Nephron progenitor cell (in vitro differentiated cells): Measurements from ENCODE around the gene SH3GL1.
A peak's percentile ranks its signal among the peaks of the same experiment; 100 is the strongest.

Experiments
- DNase-seq: peaks from one replicate; pipeline ENCODE4 v3.0.0; 2021
- H3K27ac Mint-ChIP-seq: 2 replicates; pipeline ENCODE4 v1.8.0; 2021; ENCODE audit warnings: mild to moderate bottlenecking, moderate library complexity, mixed read lengths
- H3K27me3 Mint-ChIP-seq: 2 replicates; pipeline ENCODE4 v1.8.0; 2021; ENCODE audit warnings: mild to moderate bottlenecking, low read depth, mixed read lengths; ENCODE audit not compliant: poor library complexity
- H3K36me3 Mint-ChIP-seq: 2 replicates; pipeline ENCODE4 v1.8.0; 2021; ENCODE audit warnings: low read depth, mixed read lengths
- H3K4me1 Mint-ChIP-seq: 2 replicates; pipeline ENCODE4 v1.8.0; 2021; ENCODE audit warnings: mixed read lengths
- H3K4me3 Mint-ChIP-seq: 2 replicates; pipeline ENCODE4 v1.8.0; 2021; ENCODE audit warnings: mild to moderate bottlenecking, moderate library complexity, mixed read lengths
- H3K9me3 Mint-ChIP-seq: 2 replicates; pipeline ENCODE4 v1.8.0; 2021; ENCODE audit warnings: mild to moderate bottlenecking, moderate library complexity, mixed read lengths
- CTCF ChIP-seq: fragments of 200-600 bp; sonication (generic); IDR thresholded peaks from 2 replicates; pipeline ENCODE4 v1.5.0; 2021; ENCODE audit warnings: antibody characterized with exemption

The SH3GL1 gene

GRCh38 chr19:4443188-4443587 lies 42.8 kb upstream of the SH3GL1 start:
- H3K4me3 Mint-ChIP-seq = no peak overlapping the region
- H3K4me1 Mint-ChIP-seq = peaks cover 38% of the 10 kb centered on the region
- no peaks in the 10 kb centered on the region for H3K9me3 Mint-ChIP-seq
- DNase-seq = no peak
- no peak for TF ChIP-seq CTCF
- H3K27ac Mint-ChIP-seq = peak overlapping the region; percentile 91
- H3K27me3 Mint-ChIP-seq = no peaks in the 10 kb centered on the region
- H3K36me3 Mint-ChIP-seq = peaks cover 27% of the 10 kb centered on the region

GRCh38 chr19:4442819-4443146 lies 42.4 kb upstream of the SH3GL1 start:
- H3K9me3 Mint-ChIP-seq = no peaks in the 10 kb centered on the region
- no peak for DNase-seq
- H3K36me3 Mint-ChIP-seq = peaks cover 30% of the 10 kb centered on the region
- peaks cover 38% of the 10 kb centered on the region for H3K4me1 Mint-ChIP-seq
- H3K4me3 Mint-ChIP-seq = no peak overlapping the region
- TF ChIP-seq CTCF = no peak
- peak overlapping the region; percentile 91 for H3K27ac Mint-ChIP-seq
- H3K27me3 Mint-ChIP-seq = no peaks in the 10 kb centered on the region

- Mint-ChIP-seq H3K4me1 (peaks cover 38% of the 10 kb centered on the region), H3K27me3 (no peaks in the 10 kb centered on the region), H3K27ac (peak overlapping the region; percentile 93), H3K4me3 (no peak overlapping the region), H3K9me3 (no peaks in the 10 kb centered on the region), H3K36me3 (peaks cover 30% of the 10 kb centered on the region)
- DNase-seq = no peak
- TF ChIP-seq CTCF = no peak
Observed at GRCh38 chr19:4441994-4442818, 41.9 kb upstream of the SH3GL1 start.

GRCh38 chr19:4439243-4439642 lies 38.9 kb upstream of the SH3GL1 start:
- Mint-ChIP-seq H3K9me3 (no peaks in the 10 kb centered on the region), H3K4me3 (no peak overlapping the region), H3K4me1 (peaks cover 18% of the 10 kb centered on the region), H3K27me3 (no peaks in the 10 kb centered on the region), H3K27ac (peak overlapping the region; percentile 93), H3K36me3 (peaks cover 51% of the 10 kb centered on the region)
- DNase-seq = no peak
- TF ChIP-seq CTCF = no peak

GRCh38 chr19:4437103-4437502 lies 36.8 kb upstream of the SH3GL1 start:
- Mint-ChIP-seq H3K9me3 (no peaks in the 10 kb centered on the region), H3K27me3 (no peaks in the 10 kb centered on the region), H3K4me1 (peaks cover 3% of the 10 kb centered on the region), H3K4me3 (no peak overlapping the region), H3K36me3 (peaks cover 73% of the 10 kb centered on the region), H3K27ac (no peak overlapping the region)
- no peak for DNase-seq
- TF ChIP-seq CTCF = no peak

GRCh38 chr19:4436231-4436630 lies 35.9 kb upstream of the SH3GL1 start:
- peaks cover 81% of the 10 kb centered on the region for H3K36me3 Mint-ChIP-seq
- no peaks in the 10 kb centered on the region for H3K9me3 Mint-ChIP-seq
- no peak overlapping the region for H3K4me3 Mint-ChIP-seq
- TF ChIP-seq CTCF = no peak
- no peak for DNase-seq
- no peaks in the 10 kb centered on the region for H3K4me1 Mint-ChIP-seq
- no peaks in the 10 kb centered on the region for H3K27me3 Mint-ChIP-seq
- H3K27ac Mint-ChIP-seq = no peak overlapping the region
